IMR-90 (cell line): ENCODE measurements around the gene NR6A1. TPM values are rescaled to one million over a fixed set of nuclear protein-coding genes. Genes with fewer than 3 reads are reported as not detected.

Experiments used
- ATAC-seq: fragments of 200-7000 bp; cut with Tn5 transposase; 2 replicates; pipeline ENCODE4 v1.9.1; 2020; ENCODE audit warnings: low read depth, mild to moderate bottlenecking, moderate library complexity
- BruUV-seq: library from RNA; stranded (reverse); fragments of 400-500 nt; replicated peaks from 2 replicates; lab custom pipeline; 2021; lab: Mats Ljungman, UMichigan
- CTCF ChIA-PET: fragments of 300-600 bp; formaldehyde crosslinking; extraction: SDS; loops from one replicate; lab custom pipeline; 2021; ENCODE audit warnings: antibody characterized with exemption; lab: Yijun Ruan, JAX
- POLR2A ChIA-PET: fragments of 300-600 bp; sonication (Branson Sonifier 250); formaldehyde crosslinking; loops from one replicate; lab custom pipeline; 2022; ENCODE audit warnings: antibody characterized with exemption; ENCODE audit not compliant: unreplicated experiment; lab: Charles Lee
- DNase-seq: peaks from one replicate; pipeline ENCODE4 v3.0.0; 2013
- H2AFZ ChIP-seq: replicated peaks from 2 replicates; pipeline ENCODE3; 2013; ENCODE audit warnings: low read length, mild to moderate bottlenecking; ENCODE audit not compliant: poor library complexity
- H2AK5ac ChIP-seq: 2 replicates; pipeline ENCODE4 v1.6.1; 2013; ENCODE audit warnings: low read depth, low read length, inconsistent platforms
- H2AK9ac ChIP-seq: replicated peaks from 2 replicates; pipeline ENCODE3; 2013; ENCODE audit warnings: mild to moderate bottlenecking, low read depth, low read length, moderate library complexity; ENCODE audit not compliant: poor library complexity
- H2BK120ac ChIP-seq: 2 replicates; pipeline ENCODE4 v1.6.1; 2013; ENCODE audit warnings: low read depth, low read length, inconsistent platforms
- H2BK15ac ChIP-seq: 3 replicates; pipeline ENCODE4 v1.6.1; 2013; ENCODE audit warnings: low read depth, low read length, inconsistent platforms
- H2BK20ac ChIP-seq: 2 replicates; pipeline ENCODE4 v1.6.1; 2013; ENCODE audit warnings: low read depth, mild to moderate bottlenecking, inconsistent platforms, low read length, moderate library complexity
- H2BK5ac ChIP-seq: 2 replicates; pipeline ENCODE4 v1.6.1; 2013; ENCODE audit warnings: mild to moderate bottlenecking, low read depth, low read length, inconsistent platforms; ENCODE audit not compliant: poor library complexity, severe bottlenecking
- H3K14ac ChIP-seq: replicated peaks from 2 replicates; pipeline ENCODE4 v1.6.1; 2013; ENCODE audit warnings: low read depth, low read length, inconsistent platforms
- H3K18ac ChIP-seq: 2 replicates; pipeline ENCODE4 v1.6.1; 2013; ENCODE audit warnings: low read depth, low read length, control low read depth
- H3K23ac ChIP-seq: 2 replicates; pipeline ENCODE4 v1.6.1; 2013; ENCODE audit warnings: low read depth, low read length, inconsistent platforms
- H3K27ac ChIP-seq: 2 replicates; pipeline ENCODE4 v1.5.1; 2013; ENCODE audit warnings: mild to moderate bottlenecking, control low read depth, low read length; ENCODE audit not compliant: insufficient read depth
- H3K27me3 ChIP-seq: 2 replicates; pipeline ENCODE4 v1.6.1; 2013; ENCODE audit warnings: low read length; ENCODE audit not compliant: control insufficient read depth, insufficient read depth
- H3K36me3 ChIP-seq: 2 replicates; pipeline ENCODE4 v1.6.1; 2013; ENCODE audit warnings: low read length, mixed read lengths; ENCODE audit not compliant: control insufficient read depth, insufficient read depth
- H3K4ac ChIP-seq: 2 replicates; pipeline ENCODE4 v1.6.1; 2013; ENCODE audit warnings: low read depth, low read length, inconsistent platforms
- H3K4me1 ChIP-seq: 2 replicates; pipeline ENCODE4 v1.6.1; 2013; ENCODE audit warnings: low read length, mixed read lengths; ENCODE audit not compliant: control insufficient read depth, insufficient read depth
- H3K4me2 ChIP-seq: 2 replicates; pipeline ENCODE4 v1.6.1; 2013; ENCODE audit warnings: low read depth, mild to moderate bottlenecking, control low read depth, low read length, moderate library complexity
- H3K4me3 ChIP-seq: 2 replicates; pipeline ENCODE4 v1.5.1; 2013; ENCODE audit warnings: low read depth, mild to moderate bottlenecking, control low read depth, low read length, moderate library complexity; ENCODE audit not compliant: insufficient read depth
- H3K56ac ChIP-seq: 2 replicates; pipeline ENCODE4 v1.6.1; 2013; ENCODE audit warnings: low read length, inconsistent platforms; ENCODE audit not compliant: insufficient read depth; ENCODE audit errors: extremely low read depth
- H3K79me1 ChIP-seq, 2 experiments: 2 replicates each; pipeline ENCODE4 v1.6.1; 2013; ENCODE audit warnings: low read length in 2 of 2, inconsistent platforms in 1 of 2, low read depth in 1 of 2
- H3K9ac ChIP-seq: 2 replicates; pipeline ENCODE4 v1.6.1; 2013; ENCODE audit warnings: low read depth, low read length, control low read depth
- H3K9me1 ChIP-seq: 2 replicates; pipeline ENCODE4 v1.6.1; 2013; ENCODE audit warnings: low read length, inconsistent platforms; ENCODE audit not compliant: insufficient read depth
- H3K9me3 ChIP-seq: 2 replicates; pipeline ENCODE4 v1.6.1; 2013; ENCODE audit warnings: low read length; ENCODE audit not compliant: control insufficient read depth, insufficient read depth
- H4K20me1 ChIP-seq: 2 replicates; pipeline ENCODE4 v1.6.1; 2013; ENCODE audit warnings: low read length, inconsistent platforms; ENCODE audit not compliant: insufficient read depth
- H4K5ac ChIP-seq: 2 replicates; pipeline ENCODE4 v1.6.1; 2013; ENCODE audit warnings: mild to moderate bottlenecking, low read depth, low read length, control low read depth
- H4K8ac ChIP-seq, 2 experiments: 2 replicates each; pipeline ENCODE4 v1.6.1; 2013; ENCODE audit warnings: low read depth in 2 of 2, low read length in 2 of 2, control low read depth in 1 of 2, inconsistent platforms in 1 of 2
- H4K91ac ChIP-seq: 2 replicates; pipeline ENCODE4 v1.6.1; 2013; ENCODE audit warnings: low read depth, low read length, inconsistent platforms; ENCODE audit not compliant: insufficient read depth
- BHLHE40 ChIP-seq: fragments of 150-350 bp; IDR thresholded peaks from 2 replicates; pipeline ENCODE4 v1.6.1; 2016; ENCODE audit warnings: mild to moderate bottlenecking, low read depth, low read length
- CEBPB ChIP-seq: IDR thresholded peaks from 2 replicates; pipeline ENCODE4 v1.6.1; 2012; ENCODE audit warnings: low read depth, low read length, improper control_type of control experiment
- CHD1 ChIP-seq: IDR thresholded peaks from 2 replicates; pipeline ENCODE4 v1.6.1; 2012; ENCODE audit warnings: low read depth, low read length, improper control_type of control experiment
- FOS ChIP-seq: fragments of 150-350 bp; IDR thresholded peaks from 2 replicates; pipeline ENCODE4 v1.6.1; 2016; ENCODE audit warnings: low read depth, low read length
- MAFK ChIP-seq: IDR thresholded peaks from 2 replicates; pipeline ENCODE4 v1.6.1; 2012; ENCODE audit warnings: low read depth, low read length, improper control_type of control experiment
- MAZ ChIP-seq: IDR thresholded peaks from 2 replicates; pipeline ENCODE4 v1.6.1; 2012; ENCODE audit warnings: low read depth, mild to moderate bottlenecking, low read length, improper control_type of control experiment, moderate library complexity, borderline replicate concordance
- MXI1 ChIP-seq: IDR thresholded peaks from 2 replicates; pipeline ENCODE4 v1.6.1; 2012; ENCODE audit warnings: low read depth, mild to moderate bottlenecking, low read length, moderate library complexity, borderline replicate concordance
- NFE2L2 ChIP-seq: fragments of 150-350 bp; IDR thresholded peaks from 2 replicates; pipeline ENCODE4 v1.6.1; 2016; ENCODE audit warnings: low read depth, mild to moderate bottlenecking, low read length
- POLR2A ChIP-seq: IDR thresholded peaks from 2 replicates; pipeline ENCODE4 v1.6.1; 2012; ENCODE audit warnings: mild to moderate bottlenecking, low read depth, low read length
- RAD21 ChIP-seq: IDR thresholded peaks from 2 replicates; pipeline ENCODE4 v1.6.1; 2012; ENCODE audit warnings: low read length, improper control_type of control experiment
- RCOR1 ChIP-seq: IDR thresholded peaks from 2 replicates; pipeline ENCODE4 v1.6.1; 2012; ENCODE audit warnings: mild to moderate bottlenecking, low read length, improper control_type of control experiment; ENCODE audit not compliant: insufficient replicate concordance
- RFX5 ChIP-seq: IDR thresholded peaks from 2 replicates; pipeline ENCODE4 v1.8.0; 2012; ENCODE audit warnings: low read depth, mild to moderate bottlenecking, low read length, moderate library complexity
- SMC3 ChIP-seq: fragments of 150-350 bp; IDR thresholded peaks from 2 replicates; pipeline ENCODE4 v1.6.1; 2016; ENCODE audit warnings: low read depth, mild to moderate bottlenecking, antibody characterized with exemption, low read length, moderate library complexity
- WGBS, 2 experiments: methylation state at CpG; one replicate each; pipeline versions ENCODE4 v1.1.5 to v1.1.7; 2013; ENCODE audit warnings: missing lambda C conversion rate in 2 of 2; ENCODE audit not compliant: insufficient read length in 1 of 2; ENCODE audit errors: extremely low coverage in 2 of 2; 5-methylcytosine and 5-hydroxymethylcytosine counted together
- dilution Hi-C: fragments of 300-500 bp; cut with HindIII; formaldehyde crosslinking; loops from one replicate; pipeline ENCODE4 v1.14.3; 2018; ENCODE audit warnings: low sequenced_read_pairs; ENCODE audit not compliant: unreplicated experiment
- in situ Hi-C: fragments of 300-500 bp; cut with MboI; formaldehyde crosslinking; loops from 3 replicates; pipeline ENCODE4 v1.14.3; 2019; ENCODE audit warnings: low sequenced_read_pairs, inconsistent platforms, mixed read lengths
- intact Hi-C: fragments of 100-400 bp; cut with micrococcal nuclease; formaldehyde crosslinking; loops from 2 replicates; pipeline ENCODE4 v1.10.0; 2022
- polyA plus RNA-seq, 3 experiments: library from polyadenylated mRNA; depleted of rRNA; stranded (reverse); fragments of >200 nt; gene quantifications; 2 replicates each; pipeline ENCODE4 v1.2.3, GENCODE V29; 2012; ENCODE audit warnings: low replicate concordance in 1 of 3
- total RNA-seq: library from RNA; depleted of rRNA; stranded (reverse); fragments of >200 nt; gene quantifications from 2 replicates; pipeline ENCODE4 v1.2.3, GENCODE V29; 2012
- TF ChIP-seq, protein P1 (sequence below): conservative IDR thresholded peaks from 2 replicates; pipeline ENCODE4 v1.5.1; 2012; ENCODE audit warnings: mild to moderate bottlenecking, low read depth, low read length, improper control_type of control experiment
- TF ChIP-seq, protein P2 (sequence below): fragments of 150-350 bp; IDR thresholded peaks from 2 replicates; pipeline ENCODE4 v1.6.1; 2016; ENCODE audit warnings: low read depth, mild to moderate bottlenecking, low read length, moderate library complexity, borderline replicate concordance
- TF ChIP-seq, protein P3 (sequence below): fragments of 150-350 bp; IDR thresholded peaks from 2 replicates; pipeline ENCODE4 v1.6.1; 2017; ENCODE audit warnings: mild to moderate bottlenecking, antibody characterized with exemption, low read length, low read depth

The NR6A1 gene
- total and polyA plus RNA-seq, 2 of the 4 experiments (the other 2 are of a cell fraction) = 0.14 to 0.36 TPM

DNA sequence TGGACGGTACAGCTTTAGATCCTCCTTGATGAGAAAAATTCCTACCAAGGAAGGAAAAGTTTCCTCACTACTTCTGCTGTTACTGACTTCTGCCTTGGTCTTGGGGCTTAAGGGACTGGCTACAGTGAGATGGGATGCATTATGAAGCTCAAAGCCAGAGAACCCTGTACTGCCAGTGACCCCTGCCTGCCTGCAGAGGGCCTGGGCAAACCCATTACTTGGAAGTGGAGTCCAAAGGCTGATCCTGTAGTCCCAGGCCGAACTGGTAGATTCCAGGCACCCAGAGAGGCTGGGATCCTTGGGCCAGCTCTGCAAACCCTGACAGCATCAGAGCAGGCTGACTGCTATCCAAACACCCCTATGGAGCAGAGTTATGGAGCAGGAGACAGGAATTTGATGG is 238.2 kb downstream of the NR6A1 start:
- H4K5ac ChIP-seq = no peak overlapping the region
- H2BK5ac ChIP-seq = no peak overlapping the region
- dilution Hi-C loops = no loop called here
- TF ChIP-seq RCOR1 (no peak), BHLHE40 (no peak), POLR2A (no peak), CEBPB (no peak), SMC3 (no peak), MAZ (no peak), RFX5 (no peak), FOS (no peak), MXI1 (no peak), MAFK (no peak), RAD21 (no peak), NFE2L2 (no peak), CHD1 (no peak)
- TF ChIP-seq, protein P1, sequence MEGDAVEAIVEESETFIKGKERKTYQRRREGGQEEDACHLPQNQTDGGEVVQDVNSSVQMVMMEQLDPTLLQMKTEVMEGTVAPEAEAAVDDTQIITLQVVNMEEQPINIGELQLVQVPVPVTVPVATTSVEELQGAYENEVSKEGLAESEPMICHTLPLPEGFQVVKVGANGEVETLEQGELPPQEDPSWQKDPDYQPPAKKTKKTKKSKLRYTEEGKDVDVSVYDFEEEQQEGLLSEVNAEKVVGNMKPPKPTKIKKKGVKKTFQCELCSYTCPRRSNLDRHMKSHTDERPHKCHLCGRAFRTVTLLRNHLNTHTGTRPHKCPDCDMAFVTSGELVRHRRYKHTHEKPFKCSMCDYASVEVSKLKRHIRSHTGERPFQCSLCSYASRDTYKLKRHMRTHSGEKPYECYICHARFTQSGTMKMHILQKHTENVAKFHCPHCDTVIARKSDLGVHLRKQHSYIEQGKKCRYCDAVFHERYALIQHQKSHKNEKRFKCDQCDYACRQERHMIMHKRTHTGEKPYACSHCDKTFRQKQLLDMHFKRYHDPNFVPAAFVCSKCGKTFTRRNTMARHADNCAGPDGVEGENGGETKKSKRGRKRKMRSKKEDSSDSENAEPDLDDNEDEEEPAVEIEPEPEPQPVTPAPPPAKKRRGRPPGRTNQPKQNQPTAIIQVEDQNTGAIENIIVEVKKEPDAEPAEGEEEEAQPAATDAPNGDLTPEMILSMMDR = no peak
- TF ChIP-seq, protein P2, sequence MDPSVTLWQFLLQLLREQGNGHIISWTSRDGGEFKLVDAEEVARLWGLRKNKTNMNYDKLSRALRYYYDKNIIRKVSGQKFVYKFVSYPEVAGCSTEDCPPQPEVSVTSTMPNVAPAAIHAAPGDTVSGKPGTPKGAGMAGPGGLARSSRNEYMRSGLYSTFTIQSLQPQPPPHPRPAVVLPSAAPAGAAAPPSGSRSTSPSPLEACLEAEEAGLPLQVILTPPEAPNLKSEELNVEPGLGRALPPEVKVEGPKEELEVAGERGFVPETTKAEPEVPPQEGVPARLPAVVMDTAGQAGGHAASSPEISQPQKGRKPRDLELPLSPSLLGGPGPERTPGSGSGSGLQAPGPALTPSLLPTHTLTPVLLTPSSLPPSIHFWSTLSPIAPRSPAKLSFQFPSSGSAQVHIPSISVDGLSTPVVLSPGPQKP = no peak
- TF ChIP-seq, protein P3, sequence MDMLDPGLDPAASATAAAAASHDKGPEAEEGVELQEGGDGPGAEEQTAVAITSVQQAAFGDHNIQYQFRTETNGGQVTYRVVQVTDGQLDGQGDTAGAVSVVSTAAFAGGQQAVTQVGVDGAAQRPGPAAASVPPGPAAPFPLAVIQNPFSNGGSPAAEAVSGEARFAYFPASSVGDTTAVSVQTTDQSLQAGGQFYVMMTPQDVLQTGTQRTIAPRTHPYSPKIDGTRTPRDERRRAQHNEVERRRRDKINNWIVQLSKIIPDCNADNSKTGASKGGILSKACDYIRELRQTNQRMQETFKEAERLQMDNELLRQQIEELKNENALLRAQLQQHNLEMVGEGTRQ = no peak
- no peak overlapping the region for H2AFZ ChIP-seq
- ATAC-seq = no peak
- no peaks in the 10 kb centered on the region; the same call in 1 of the 2 replicates for H3K9me1 ChIP-seq
- ChIA-PET POLR2A (no interaction called here), CTCF (no interaction called here)
- H3K9me3 ChIP-seq = no peaks in the 10 kb centered on the region
- H3K27ac ChIP-seq = no peak overlapping the region
- H3K18ac ChIP-seq = no peak overlapping the region
- no peak overlapping the region for H3K4me2 ChIP-seq
- H2BK15ac ChIP-seq = no peak overlapping the region
- H4K8ac ChIP-seq = no peak overlapping the region
- no peak overlapping the region for H3K14ac ChIP-seq
- H3K79me1 ChIP-seq = no peaks in the 10 kb centered on the region
- H3K4ac ChIP-seq = no peak overlapping the region
- H3K23ac ChIP-seq = no peak overlapping the region
- no peak overlapping the region for H2BK20ac ChIP-seq
- no peak for DNase-seq
- no CpG with 5 or more reads among the region's 2 CpGs for WGBS, 2 experiments
- peaks cover 2% of the 10 kb centered on the region; the same call in 1 of the 2 replicates for H3K27me3 ChIP-seq
- no peak overlapping the region for H3K4me3 ChIP-seq
- H3K4me1 ChIP-seq = peaks cover 2% of the 10 kb centered on the region
- H2BK120ac ChIP-seq = no peak overlapping the region
- intact Hi-C loops = no loop called here
- H3K36me3 ChIP-seq = no peaks in the 10 kb centered on the region
- BruUV-seq = no TSS peak
- H3K9ac ChIP-seq = no peak overlapping the region
- in situ Hi-C loops = loop anchor here (5.0 kb wide), 1 partner anchor 111 kb away; no protein-coding TSS in a partner anchor
- H4K20me1 ChIP-seq = no peaks in the 10 kb centered on the region
- no peak overlapping the region for H3K56ac ChIP-seq
- no peak overlapping the region for H2AK9ac ChIP-seq
- no peak overlapping the region for H4K91ac ChIP-seq
- H2AK5ac ChIP-seq = no peak overlapping the region
